HCT116 (cell line): ENCODE data around the gene SPACA5B.
"Not testable (repeated sequence)": the region's sequence is repeated elsewhere in the genome, so short reads cannot be mapped to it uniquely, and the experiment has no call there.

Experiments used
- CTCF ChIP-seq, 3 experiments: fragments of 200-600 bp in 1 of 3; sonication (generic) in 1 of 3; IDR thresholded peaks in 2 of 3; conservative IDR thresholded peaks in 1 of 3; 2 replicates each; pipeline ENCODE4 v1.5.1; 2012 to 2017; ENCODE audit warnings: low read depth in 2 of 3, low read length in 2 of 3, antibody characterized with exemption in 1 of 3, borderline replicate concordance in 1 of 3, control low read depth in 1 of 3, mild to moderate bottlenecking in 1 of 3, mixed read lengths in 1 of 3, mixed run types in 1 of 3, moderate library complexity in 1 of 3; ENCODE audit not compliant: insufficient read depth in 1 of 3
- EZH2phosphoT487 ChIP-seq: fragments of 200-600 bp; IDR thresholded peaks from 2 replicates; pipeline ENCODE4 v1.6.1; 2018; ENCODE audit warnings: antibody characterized with exemption, borderline replicate concordance

- TF ChIP-seq CTCF (IDR thresholded peaks at IDR 0.05 in 2 of 3, conservative IDR thresholded peaks at IDR 0.05 in 1 of 3; ENCODE audit: borderline replicate concordance in 1 of 3, insufficient read depth in 1 of 3, low read depth in 2 of 3, low read length in 2 of 3); EZH2phosphoT487: not testable (repeated sequence)
Observed at GRCh38 chrX:48142697-48143096, 12.3 kb downstream of the SPACA5B start.
